ENCODE measurements around the gene RPL22L1. TPM values are rescaled to one million over a fixed set of nuclear protein-coding genes. Genes with fewer than 3 reads are reported as not detected.

RPL22L1 gene
- polyA plus RNA-seq, 4 donors = 53.9 to 183 (median 86.5) TPM

DNA sequence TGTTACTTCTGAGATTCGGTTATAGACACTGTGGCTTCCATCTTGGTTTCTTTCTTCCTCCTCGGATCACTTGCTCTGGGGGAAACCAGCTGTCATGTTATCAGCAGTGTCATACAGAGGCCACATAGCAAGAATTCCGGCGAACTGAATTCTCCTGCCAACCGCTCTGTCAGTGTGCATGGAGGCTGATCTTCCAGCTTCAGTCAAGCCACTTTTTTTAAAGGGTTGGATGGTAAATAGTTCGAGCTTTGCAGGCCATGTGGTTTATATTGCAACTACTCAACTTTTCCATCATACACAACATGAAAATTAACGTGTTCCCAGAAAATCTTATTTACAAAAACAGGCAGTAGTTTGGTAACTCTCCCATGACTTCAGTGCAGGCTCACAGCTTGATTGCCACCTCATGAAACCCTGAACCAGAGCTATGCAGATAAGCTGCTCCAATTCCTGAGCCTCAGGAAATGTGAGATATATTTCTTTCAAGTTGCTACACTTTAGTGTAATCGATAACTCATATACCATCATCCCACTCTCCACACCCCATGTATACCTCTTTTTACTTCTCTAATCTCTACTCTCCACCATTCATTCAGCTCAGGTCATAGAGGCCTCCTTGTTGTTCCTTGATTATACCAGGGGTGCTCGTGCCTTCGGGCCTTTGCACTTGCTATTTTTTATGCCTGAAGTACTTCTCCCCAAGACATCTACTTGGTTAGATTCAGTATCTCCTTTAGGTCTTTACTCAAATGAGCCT is 7.2 kb downstream of the RPL22L1 start:
- FAIRE-seq (no peak), DNase-seq (no peak)
- H3K36me3 ChIP-seq (ENCODE audit: control insufficient read depth in 3 of 3, insufficient read depth in 2 of 3, low read depth in 1 of 3, low read length in 3 of 3) = peaks cover 6 to 10% (median 8%) of the 10 kb centered on the region in 3 donors
- no peaks in the 10 kb centered on the region for H3K27me3 ChIP-seq (ENCODE audit: control insufficient read depth in 3 of 3, insufficient read depth in 3 of 3, low read length in 3 of 3)
- WGBS, 3 donors = 77 to 93% (median 92%) methylated on average over 10 of the region's 10 CpGs
- no peak overlapping the region for H3K27ac ChIP-seq (ENCODE audit: low read depth in 1 of 3, low read length in 2 of 3)
- H3K9me3 ChIP-seq (ENCODE audit: control insufficient read depth in 2 of 2, insufficient read depth in 1 of 2, low read depth in 1 of 2, low read length in 1 of 2) = no peaks in the 10 kb centered on the region
- H3K4me1 ChIP-seq (ENCODE audit: control insufficient read depth in 3 of 3, insufficient read depth in 2 of 3, low read depth in 1 of 3, low read length in 2 of 3) = peaks cover 0 to 17% (median 5%) of the 10 kb centered on the region in 3 donors
- no peak overlapping the region for H3K4me3 ChIP-seq (ENCODE audit: low read depth in 1 of 3, low read length in 3 of 3)

DNA sequence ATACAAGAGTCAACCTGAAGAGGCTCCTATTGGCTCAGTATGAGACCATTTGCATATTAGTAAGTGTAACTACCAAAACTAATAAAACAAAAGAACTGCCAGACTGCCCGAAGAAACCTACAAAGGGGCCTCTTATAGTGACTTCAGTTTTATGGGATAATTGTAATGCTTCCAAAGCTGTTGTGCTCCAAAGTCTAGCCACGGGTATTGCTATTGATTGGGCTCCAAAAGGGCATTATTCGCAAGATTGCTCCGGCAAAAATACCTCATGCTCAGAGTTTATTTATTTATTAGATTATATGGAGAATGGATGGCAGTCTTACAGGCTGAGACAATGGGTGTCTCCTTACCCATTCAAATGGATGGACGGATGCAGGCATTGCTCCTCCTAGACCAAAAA is 11.4 kb downstream of the RPL22L1 start:
- Histone ChIP-seq H3K27me3 (ENCODE audit: control insufficient read depth in 3 of 3, insufficient read depth in 3 of 3, low read length in 3 of 3) (no peaks in the 10 kb centered on the region), H3K9me3 (ENCODE audit: control insufficient read depth in 2 of 2, insufficient read depth in 1 of 2, low read depth in 1 of 2, low read length in 1 of 2) (no peaks in the 10 kb centered on the region), H3K4me3 (ENCODE audit: low read depth in 1 of 3, low read length in 3 of 3) (no peak overlapping the region), H3K27ac (ENCODE audit: low read depth in 1 of 3, low read length in 2 of 3) (peak overlapping the region in 1 of 3 donors; percentile 67), H3K36me3 (ENCODE audit: control insufficient read depth in 3 of 3, insufficient read depth in 2 of 3, low read depth in 1 of 3, low read length in 3 of 3) (no peaks in the 10 kb centered on the region), H3K4me1 (ENCODE audit: control insufficient read depth in 3 of 3, insufficient read depth in 2 of 3, low read depth in 1 of 3, low read length in 2 of 3) (peaks cover 0 to 12% (median 0%) of the 10 kb centered on the region in 3 donors)
- 21 to 59% (median 44%) methylated on average over 5 of the region's 5 CpGs for WGBS, 3 donors
- DNase-seq (peak; percentile 8 to 81), FAIRE-seq (no peak)

DNA sequence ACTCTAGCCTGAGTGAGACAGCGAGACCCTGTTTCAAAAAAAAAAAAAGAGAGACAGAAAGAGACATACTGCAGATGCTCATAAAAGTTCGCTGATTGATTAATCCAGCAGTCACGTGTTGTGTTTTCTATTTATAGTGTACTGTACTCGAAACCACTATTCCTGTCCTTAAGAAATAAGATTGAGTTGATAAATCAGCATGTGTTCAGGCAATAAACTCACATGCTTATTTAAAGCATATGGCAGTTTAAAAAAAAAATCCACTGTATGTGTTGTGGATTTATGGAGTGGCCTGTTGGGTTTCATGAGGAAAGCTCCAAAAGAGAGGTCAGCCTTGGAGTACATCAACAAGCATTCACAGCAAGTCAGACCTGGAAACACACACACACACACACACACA is 17.7 kb downstream of the RPL22L1 start:
- DNase-seq (no peak), FAIRE-seq (no peak)
- peaks cover 0 to 5% (median 0%) of the 10 kb centered on the region in 3 donors for H3K4me1 ChIP-seq (ENCODE audit: control insufficient read depth in 3 of 3, insufficient read depth in 2 of 3, low read depth in 1 of 3, low read length in 2 of 3)
- no peak overlapping the region for H3K4me3 ChIP-seq (ENCODE audit: low read depth in 1 of 3, low read length in 3 of 3)
- H3K27me3 ChIP-seq (ENCODE audit: control insufficient read depth in 3 of 3, insufficient read depth in 3 of 3, low read length in 3 of 3) = no peaks in the 10 kb centered on the region
- H3K36me3 ChIP-seq (ENCODE audit: control insufficient read depth in 3 of 3, insufficient read depth in 2 of 3, low read depth in 1 of 3, low read length in 3 of 3) = no peaks in the 10 kb centered on the region
- no peaks in the 10 kb centered on the region for H3K9me3 ChIP-seq (ENCODE audit: control insufficient read depth in 2 of 2, insufficient read depth in 1 of 2, low read depth in 1 of 2, low read length in 1 of 2)
- WGBS, 3 donors = 55 to 76% (median 71%) methylated on average over 4 of the region's 4 CpGs
- no peak overlapping the region for H3K27ac ChIP-seq (ENCODE audit: low read depth in 1 of 3, low read length in 2 of 3)

DNA sequence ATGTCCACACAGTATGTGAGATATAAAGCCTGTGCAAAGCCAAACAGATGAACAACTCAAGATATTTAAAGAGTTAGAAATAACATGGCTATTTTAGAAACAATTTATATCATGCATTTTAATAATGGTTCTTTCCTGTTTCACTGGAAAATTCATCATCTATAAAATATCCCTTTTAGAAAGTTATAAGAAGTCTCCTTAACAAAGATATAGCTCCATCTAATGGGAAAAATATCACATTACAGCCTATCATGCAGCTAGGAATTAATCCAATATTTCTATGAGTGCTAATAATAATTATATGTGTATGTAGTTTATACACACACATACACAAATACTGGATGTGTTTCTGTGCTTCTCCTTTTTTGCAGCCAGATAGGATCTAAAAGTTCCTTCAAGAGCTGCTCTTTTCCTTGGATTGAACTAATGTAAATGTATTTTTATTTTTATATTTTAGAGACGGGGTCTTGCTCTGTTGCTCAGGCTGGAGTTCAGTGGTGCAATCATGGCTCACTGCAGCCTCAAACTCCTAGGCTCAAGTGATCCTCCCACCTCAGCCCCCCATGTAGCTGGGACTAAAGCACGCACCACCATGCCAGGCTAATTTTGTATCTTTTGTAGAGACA is 21.6 kb downstream of the RPL22L1 start:
- no peaks in the 10 kb centered on the region for H3K36me3 ChIP-seq (ENCODE audit: control insufficient read depth in 3 of 3, insufficient read depth in 2 of 3, low read depth in 1 of 3, low read length in 3 of 3)
- no peak overlapping the region for H3K27ac ChIP-seq (ENCODE audit: low read depth in 1 of 3, low read length in 2 of 3)
- WGBS, 3 donors = 91 to 95% (median 93%) methylated on average over 2 of the region's 2 CpGs
- no peaks in the 10 kb centered on the region for H3K9me3 ChIP-seq (ENCODE audit: control insufficient read depth in 2 of 2, insufficient read depth in 1 of 2, low read depth in 1 of 2, low read length in 1 of 2)
- H3K4me3 ChIP-seq (ENCODE audit: low read depth in 1 of 3, low read length in 3 of 3) = no peak overlapping the region
- no peaks in the 10 kb centered on the region for H3K4me1 ChIP-seq (ENCODE audit: control insufficient read depth in 3 of 3, insufficient read depth in 2 of 3, low read depth in 1 of 3, low read length in 2 of 3)
- no peaks in the 10 kb centered on the region for H3K27me3 ChIP-seq (ENCODE audit: control insufficient read depth in 3 of 3, insufficient read depth in 3 of 3, low read length in 3 of 3)
- DNase-seq = peak in 1 of 2 donors; percentile 16
- FAIRE-seq = no peak

DNA sequence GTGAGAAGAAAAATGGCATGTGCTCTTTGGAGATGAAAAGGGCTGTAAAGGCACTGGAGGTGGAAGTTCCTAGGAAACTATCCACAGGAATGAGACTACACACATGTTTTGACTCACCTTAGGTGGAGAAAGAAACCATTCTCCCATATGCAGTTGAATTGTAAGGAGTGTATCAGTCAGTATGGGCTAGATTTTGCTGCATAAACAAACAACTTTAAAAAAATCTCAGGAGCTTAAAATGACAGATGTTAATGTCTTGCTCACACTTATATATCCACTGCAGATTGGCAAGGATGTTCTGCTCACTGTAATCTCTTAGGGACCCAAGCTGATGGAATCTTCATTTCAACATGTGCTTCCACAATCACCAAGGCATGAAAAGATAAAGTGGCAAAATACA is 25.6 kb downstream of the RPL22L1 start:
- Histone ChIP-seq H3K4me1 (ENCODE audit: control insufficient read depth in 3 of 3, insufficient read depth in 2 of 3, low read depth in 1 of 3, low read length in 2 of 3) (no peaks in the 10 kb centered on the region), H3K4me3 (ENCODE audit: low read depth in 1 of 3, low read length in 3 of 3) (no peak overlapping the region), H3K27ac (ENCODE audit: low read depth in 1 of 3, low read length in 2 of 3) (no peak overlapping the region), H3K36me3 (ENCODE audit: control insufficient read depth in 3 of 3, insufficient read depth in 2 of 3, low read depth in 1 of 3, low read length in 3 of 3) (no peaks in the 10 kb centered on the region), H3K9me3 (ENCODE audit: control insufficient read depth in 2 of 2, insufficient read depth in 1 of 2, low read depth in 1 of 2, low read length in 1 of 2) (no peaks in the 10 kb centered on the region), H3K27me3 (ENCODE audit: control insufficient read depth in 3 of 3, insufficient read depth in 3 of 3, low read length in 3 of 3) (no peaks in the 10 kb centered on the region)
- FAIRE-seq (no peak), DNase-seq (no peak)

DNA sequence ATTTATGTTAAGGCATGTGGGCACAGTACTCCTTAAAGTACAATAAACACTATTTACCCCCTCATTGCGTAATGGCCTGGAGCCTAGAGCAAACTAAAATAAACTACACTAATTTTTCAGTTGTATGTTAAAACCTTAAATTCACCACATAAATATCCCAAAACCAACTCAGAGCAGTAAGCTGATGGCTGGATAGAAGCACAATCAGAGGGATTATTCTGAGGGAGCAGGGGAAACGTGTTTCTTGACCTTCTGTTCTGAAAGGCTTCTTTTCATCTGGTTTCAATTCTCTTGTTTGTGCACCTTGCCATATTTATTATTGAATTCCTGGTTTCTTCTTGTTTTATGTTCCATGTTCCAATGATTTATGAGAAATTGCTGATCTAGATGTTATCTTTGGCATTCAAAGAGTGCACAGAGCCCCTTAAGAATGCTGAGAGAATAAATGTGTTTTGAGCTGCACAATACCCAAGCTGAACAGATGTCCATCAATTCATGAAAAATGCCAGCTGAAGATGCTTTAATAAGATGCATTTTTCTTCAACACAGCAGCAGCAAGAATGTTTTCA is 29.6 kb downstream of the RPL22L1 start:
- WGBS, 3 donors = 74 to 84% (median 76%) methylated on average over 2 of the region's 2 CpGs
- H3K4me3 ChIP-seq (ENCODE audit: low read depth in 1 of 3, low read length in 3 of 3) = no peak overlapping the region
- H3K36me3 ChIP-seq (ENCODE audit: control insufficient read depth in 3 of 3, insufficient read depth in 2 of 3, low read depth in 1 of 3, low read length in 3 of 3) = no peaks in the 10 kb centered on the region
- DNase-seq = no peak
- FAIRE-seq = no peak
- H3K9me3 ChIP-seq (ENCODE audit: control insufficient read depth in 2 of 2, insufficient read depth in 1 of 2, low read depth in 1 of 2, low read length in 1 of 2) = no peaks in the 10 kb centered on the region
- H3K4me1 ChIP-seq (ENCODE audit: control insufficient read depth in 3 of 3, insufficient read depth in 2 of 3, low read depth in 1 of 3, low read length in 2 of 3) = no peaks in the 10 kb centered on the region
- H3K27me3 ChIP-seq (ENCODE audit: control insufficient read depth in 3 of 3, insufficient read depth in 3 of 3, low read length in 3 of 3) = no peaks in the 10 kb centered on the region
- H3K27ac ChIP-seq (ENCODE audit: low read depth in 1 of 3, low read length in 2 of 3) = no peak overlapping the region

DNA sequence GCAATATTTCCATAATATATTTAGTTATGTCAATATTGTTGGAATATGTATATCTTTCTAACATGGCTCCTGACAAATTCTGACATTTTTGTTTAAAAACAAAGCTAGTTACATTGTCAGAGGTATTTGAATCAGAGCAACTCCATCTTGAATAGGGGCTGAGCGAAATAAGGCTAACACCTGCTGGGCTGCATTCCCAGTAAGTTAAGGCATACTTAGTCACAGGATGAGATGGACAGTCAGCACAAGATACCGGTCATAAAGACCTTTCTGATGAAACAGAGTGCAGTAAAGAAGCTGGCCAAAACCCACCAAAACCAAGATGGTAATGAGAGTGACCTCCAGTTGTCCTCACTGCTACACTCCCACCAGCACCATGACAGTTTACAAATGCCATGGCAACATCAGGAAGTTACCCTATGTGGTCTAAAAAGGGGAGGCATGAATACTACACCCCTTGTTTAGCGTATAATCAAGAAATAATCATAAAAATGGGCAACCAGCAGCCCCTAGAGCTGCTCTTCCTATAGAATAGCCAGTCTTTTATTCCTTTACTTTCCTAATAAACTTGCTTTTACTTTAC is 30.4 kb downstream of the RPL22L1 start:
- no peak overlapping the region for H3K27ac ChIP-seq (ENCODE audit: low read depth in 1 of 3, low read length in 2 of 3)
- WGBS, 3 donors = 81 to 93% (median 86%) methylated on average over 3 of the region's 3 CpGs
- no peaks in the 10 kb centered on the region for H3K9me3 ChIP-seq (ENCODE audit: control insufficient read depth in 2 of 2, insufficient read depth in 1 of 2, low read depth in 1 of 2, low read length in 1 of 2)
- H3K36me3 ChIP-seq (ENCODE audit: control insufficient read depth in 3 of 3, insufficient read depth in 2 of 3, low read depth in 1 of 3, low read length in 3 of 3) = no peaks in the 10 kb centered on the region
- H3K4me1 ChIP-seq (ENCODE audit: control insufficient read depth in 3 of 3, insufficient read depth in 2 of 3, low read depth in 1 of 3, low read length in 2 of 3) = no peaks in the 10 kb centered on the region
- H3K27me3 ChIP-seq (ENCODE audit: control insufficient read depth in 3 of 3, insufficient read depth in 3 of 3, low read length in 3 of 3) = no peaks in the 10 kb centered on the region
- DNase-seq (no peak), FAIRE-seq (no peak)
- no peak overlapping the region for H3K4me3 ChIP-seq (ENCODE audit: low read depth in 1 of 3, low read length in 3 of 3)

DNA sequence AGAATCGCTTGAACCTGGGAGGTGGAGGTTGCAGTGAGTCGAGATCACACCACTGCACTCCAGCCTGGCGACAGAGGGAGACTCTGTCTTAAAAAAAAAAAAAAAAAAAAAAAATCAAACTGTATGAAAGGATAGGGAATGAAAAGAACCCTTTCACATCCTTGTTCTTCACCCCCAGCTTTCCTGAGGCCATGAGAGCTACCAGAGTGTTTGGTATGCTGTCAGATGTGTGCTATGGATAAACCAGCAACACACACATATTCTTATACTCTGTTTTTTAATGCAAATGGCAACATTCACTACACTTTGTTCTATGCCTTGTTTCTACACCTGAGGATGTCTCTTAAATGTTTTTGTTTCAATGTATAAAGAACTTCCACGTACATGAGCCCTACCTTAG is 33.5 kb downstream of the RPL22L1 start:
- no peak for FAIRE-seq
- WGBS, 3 donors = 88 to 90% (median 89%) methylated on average over 4 of the region's 4 CpGs

More for the DNA sequence above, 33.5 kb downstream of the RPL22L1 start:
- H3K4me1 ChIP-seq (ENCODE audit: control insufficient read depth in 3 of 3, insufficient read depth in 2 of 3, low read depth in 1 of 3, low read length in 2 of 3) = no peaks in the 10 kb centered on the region
- H3K27me3 ChIP-seq (ENCODE audit: control insufficient read depth in 3 of 3, insufficient read depth in 3 of 3, low read length in 3 of 3) = no peaks in the 10 kb centered on the region
- DNase-seq = no peak
- no peaks in the 10 kb centered on the region for H3K9me3 ChIP-seq (ENCODE audit: control insufficient read depth in 2 of 2, insufficient read depth in 1 of 2, low read depth in 1 of 2, low read length in 1 of 2)
- H3K27ac ChIP-seq (ENCODE audit: low read depth in 1 of 3, low read length in 2 of 3) = no peak overlapping the region
- no peaks in the 10 kb centered on the region for H3K36me3 ChIP-seq (ENCODE audit: control insufficient read depth in 3 of 3, insufficient read depth in 2 of 3, low read depth in 1 of 3, low read length in 3 of 3)
- no peak overlapping the region for H3K4me3 ChIP-seq (ENCODE audit: low read depth in 1 of 3, low read length in 3 of 3)

Data from small intestine (tissue), 7 donors.